Neural progenitor cell (in vitro differentiated cells): ENCODE data around the gene EIF3D.

Experiments
- CTCF ChIP-seq: fragments of 200-600 bp; sonication (generic); IDR thresholded peaks from 2 replicates; pipeline ENCODE4 v1.5.1; 2017; ENCODE audit warnings: antibody characterized with exemption, mild to moderate bottlenecking
- EZH2 ChIP-seq: fragments of 200-600 bp; sonication (generic); IDR thresholded peaks from 2 replicates; pipeline ENCODE4 v1.6.1; 2017; ENCODE audit warnings: antibody characterized with exemption, mild to moderate bottlenecking, moderate library complexity
- EZH2phosphoT487 ChIP-seq: fragments of 200-600 bp; sonication (generic); IDR thresholded peaks from 2 replicates; pipeline ENCODE4 v1.6.1; 2017; ENCODE audit warnings: antibody characterized with exemption

- TF ChIP-seq CTCF (no peak), EZH2 (no peak), EZH2phosphoT487 (no peak)
These were observed 3.5 kb upstream of the EIF3D start for GRCh38 chr22:36532466-36532865.
